Memory B cell (primary cell): ENCODE data around the gene EFEMP1.

Source experiments
- ATAC-seq: fragments of 150-1000 bp; cut with Tn5 transposase; 2 replicates; pipeline ENCODE4 v1.10.0; 2021; ENCODE audit warnings: low read depth, mild to moderate bottlenecking, moderate library complexity
- DNase-seq, 2 donors: peaks; one replicate each; pipeline ENCODE4 v3.0.0; 2022; ENCODE audit warnings: low spot score in 2 of 2
- H3K27ac Mint-ChIP-seq: one replicate; pipeline ENCODE4 v1.8.0; 2022; ENCODE audit warnings: mild to moderate bottlenecking, moderate library complexity, mixed read lengths
- H3K27me3 Mint-ChIP-seq: one replicate; pipeline ENCODE4 v1.8.0; 2022; ENCODE audit warnings: mixed read lengths
- H3K36me3 Mint-ChIP-seq: one replicate; pipeline ENCODE4 v1.8.0; 2022; ENCODE audit warnings: mild to moderate bottlenecking, mixed read lengths
- H3K4me1 Mint-ChIP-seq: one replicate; pipeline ENCODE4 v1.8.0; 2022; ENCODE audit warnings: mixed read lengths
- H3K4me3 Mint-ChIP-seq: one replicate; pipeline ENCODE4 v1.8.0; 2022; ENCODE audit warnings: mild to moderate bottlenecking, moderate library complexity, mixed read lengths
- H3K9me3 Mint-ChIP-seq: one replicate; pipeline ENCODE4 v1.8.0; 2022; ENCODE audit warnings: mixed read lengths

The EFEMP1 gene

GRCh38 chr2:55949211-55949610, 25.6 kb upstream of the EFEMP1 start:
- Mint-ChIP-seq H3K27ac (no peak overlapping the region), H3K36me3 (no peaks in the 10 kb centered on the region), H3K4me1 (no peaks in the 10 kb centered on the region), H3K9me3 (no peaks in the 10 kb centered on the region), H3K27me3 (peaks cover 10% of the 10 kb centered on the region), H3K4me3 (no peak overlapping the region)
- DNase-seq (no peak), ATAC-seq (no peak)

DNA sequence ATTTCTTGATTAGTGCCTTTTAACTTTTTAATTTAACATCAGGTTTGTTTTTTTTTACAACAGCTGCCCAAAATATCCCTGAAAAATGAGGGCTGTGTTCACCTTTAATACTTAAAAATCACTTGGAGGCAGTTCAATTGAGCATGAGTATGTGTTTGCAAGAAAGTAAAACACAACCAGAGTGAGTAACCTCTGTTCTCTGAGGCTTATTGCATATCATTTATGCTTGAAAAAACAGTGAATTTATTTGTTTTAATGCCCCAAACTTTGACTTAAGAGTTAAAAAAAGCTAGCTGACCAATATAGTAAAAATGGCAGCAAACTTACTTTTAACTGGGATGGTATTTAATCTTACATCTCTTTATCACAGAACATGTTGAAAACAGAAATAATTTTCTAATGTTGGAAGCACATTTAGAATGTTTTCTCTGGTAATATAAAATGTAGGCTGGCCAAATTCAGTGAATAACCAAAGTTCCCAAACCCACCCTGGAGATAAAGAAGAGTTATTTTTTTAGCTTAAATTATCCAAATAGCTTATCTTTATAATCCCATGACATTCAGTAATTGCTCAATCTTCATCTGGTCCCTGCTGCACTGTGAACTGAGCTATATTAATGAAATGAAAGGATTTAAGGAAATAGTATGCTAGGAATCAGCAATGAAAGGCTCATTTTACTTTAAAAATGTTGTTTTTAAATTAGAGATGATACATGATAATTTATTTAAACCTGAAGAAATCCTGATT, 24.8 kb upstream of the EFEMP1 start:
- no peak for DNase-seq
- Mint-ChIP-seq H3K9me3 (no peaks in the 10 kb centered on the region), H3K36me3 (no peaks in the 10 kb centered on the region), H3K27ac (no peak overlapping the region), H3K4me1 (no peaks in the 10 kb centered on the region), H3K27me3 (peaks cover 10% of the 10 kb centered on the region), H3K4me3 (no peak overlapping the region)
- no peak for ATAC-seq

GRCh38 chr2:55947752-55948151, 24.2 kb upstream of the EFEMP1 start:
- H3K9me3 Mint-ChIP-seq: no peaks in the 10 kb centered on the region
- no peak overlapping the region for H3K27ac Mint-ChIP-seq
- H3K4me3 Mint-ChIP-seq: no peak overlapping the region
- H3K27me3 Mint-ChIP-seq: peaks cover 10% of the 10 kb centered on the region
- no peaks in the 10 kb centered on the region for H3K36me3 Mint-ChIP-seq
- DNase-seq (no peak), ATAC-seq (no peak)
- H3K4me1 Mint-ChIP-seq: no peaks in the 10 kb centered on the region

DNA sequence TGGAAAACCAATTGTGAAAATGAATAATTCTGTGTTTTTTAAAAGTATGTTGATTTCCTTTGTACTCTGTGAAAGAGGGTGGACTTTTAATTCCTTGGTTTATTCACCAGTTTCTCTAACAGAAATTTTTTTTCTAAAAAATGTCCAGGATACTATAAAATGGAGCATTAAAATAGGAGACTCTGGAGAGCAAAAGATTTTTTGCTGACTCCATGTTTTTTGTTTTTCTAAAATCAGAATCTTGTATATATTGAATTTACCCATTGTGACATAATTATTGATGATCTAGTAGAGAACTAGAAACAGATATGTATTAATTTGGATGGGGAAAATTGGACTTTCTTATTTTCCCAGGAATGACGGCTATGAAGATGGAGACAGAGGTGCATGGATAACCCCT, 23.2 kb upstream of the EFEMP1 start:
- H3K9me3 Mint-ChIP-seq: no peaks in the 10 kb centered on the region
- no peaks in the 10 kb centered on the region for H3K36me3 Mint-ChIP-seq
- no peaks in the 10 kb centered on the region for H3K4me1 Mint-ChIP-seq
- peaks cover 8% of the 10 kb centered on the region for H3K27me3 Mint-ChIP-seq
- H3K27ac Mint-ChIP-seq: no peak overlapping the region
- ATAC-seq: no peak
- H3K4me3 Mint-ChIP-seq: no peak overlapping the region
- no peak for DNase-seq

DNA sequence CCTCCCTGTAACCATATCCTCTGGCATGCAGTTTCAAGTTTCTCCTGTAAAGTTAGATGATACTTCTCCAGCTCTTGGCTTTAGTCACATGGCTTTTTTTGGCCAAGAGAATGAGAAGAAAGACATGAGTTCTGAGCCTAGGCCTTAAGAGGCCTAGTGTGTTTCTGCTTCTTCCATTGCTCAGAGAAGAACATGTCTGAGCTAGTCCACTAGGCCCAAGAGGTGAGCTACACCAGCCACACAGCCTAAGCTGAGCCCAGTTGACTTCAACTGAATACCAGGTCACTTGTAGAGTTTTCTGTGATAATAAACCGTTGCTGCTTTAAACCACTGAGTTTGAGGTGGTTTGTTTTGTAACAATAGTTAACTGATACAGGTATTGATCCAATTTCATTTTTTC, 19.9 kb upstream of the EFEMP1 start:
- Mint-ChIP-seq H3K9me3 (no peaks in the 10 kb centered on the region), H3K36me3 (no peaks in the 10 kb centered on the region), H3K27me3 (peaks cover 1% of the 10 kb centered on the region), H3K27ac (no peak overlapping the region), H3K4me3 (no peak overlapping the region), H3K4me1 (no peaks in the 10 kb centered on the region)
- ATAC-seq (no peak), DNase-seq (no peak)

- no peak overlapping the region for H3K4me3 Mint-ChIP-seq
- H3K27me3 Mint-ChIP-seq: peaks cover 5% of the 10 kb centered on the region
- no peaks in the 10 kb centered on the region for H3K9me3 Mint-ChIP-seq
- H3K27ac Mint-ChIP-seq: no peak overlapping the region
- no peak for DNase-seq
- H3K36me3 Mint-ChIP-seq: no peaks in the 10 kb centered on the region
- H3K4me1 Mint-ChIP-seq: peaks cover 3% of the 10 kb centered on the region
- no peak for ATAC-seq
Measured at GRCh38 chr2:55936351-55936750, 12.8 kb upstream of the EFEMP1 start.

- Mint-ChIP-seq H3K4me3 (no peak overlapping the region), H3K4me1 (peaks cover 3% of the 10 kb centered on the region), H3K9me3 (no peaks in the 10 kb centered on the region), H3K36me3 (no peaks in the 10 kb centered on the region), H3K27me3 (peaks cover 5% of the 10 kb centered on the region), H3K27ac (no peak overlapping the region)
- ATAC-seq (no peak), DNase-seq (no peak)
Measured at GRCh38 chr2:55934337-55934736, 10.8 kb upstream of the EFEMP1 start.

DNA sequence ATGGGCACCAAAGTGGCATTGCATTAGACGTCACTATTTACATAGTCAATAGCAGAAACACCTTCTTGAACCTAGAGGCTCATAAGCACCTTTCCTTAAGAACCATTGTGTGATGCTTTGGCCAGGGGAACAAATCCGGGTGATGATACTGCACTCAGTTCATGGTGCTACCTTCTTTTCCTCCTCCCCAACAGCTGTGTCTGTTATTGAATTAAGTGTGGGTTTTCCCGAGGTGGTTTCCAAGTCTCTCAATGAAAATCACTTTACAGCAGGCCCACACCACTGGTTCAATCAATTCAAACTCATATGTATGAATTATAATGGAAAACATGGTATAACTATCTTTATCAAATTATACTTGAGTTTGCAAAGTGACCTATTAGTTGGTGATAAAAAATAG, 9.3 kb upstream of the EFEMP1 start:
- Mint-ChIP-seq H3K27ac (no peak overlapping the region), H3K9me3 (no peaks in the 10 kb centered on the region), H3K27me3 (peaks cover 5% of the 10 kb centered on the region), H3K4me1 (peaks cover 3% of the 10 kb centered on the region), H3K4me3 (no peak overlapping the region), H3K36me3 (no peaks in the 10 kb centered on the region)
- no peak for ATAC-seq
- no peak for DNase-seq

- no peak overlapping the region for H3K27ac Mint-ChIP-seq
- H3K4me1 Mint-ChIP-seq: peaks cover 3% of the 10 kb centered on the region
- H3K4me3 Mint-ChIP-seq: no peak overlapping the region
- peaks cover 5% of the 10 kb centered on the region for H3K27me3 Mint-ChIP-seq
- H3K36me3 Mint-ChIP-seq: no peaks in the 10 kb centered on the region
- no peaks in the 10 kb centered on the region for H3K9me3 Mint-ChIP-seq
- DNase-seq (no peak), ATAC-seq (no peak)
Measured at GRCh38 chr2:55931281-55931680, 7.7 kb upstream of the EFEMP1 start.

GRCh38 chr2:55929476-55929875, 5.9 kb upstream of the EFEMP1 start:
- DNase-seq: no peak
- Mint-ChIP-seq H3K4me1 (peaks cover 3% of the 10 kb centered on the region), H3K27me3 (peaks cover 4% of the 10 kb centered on the region), H3K36me3 (no peaks in the 10 kb centered on the region), H3K9me3 (peaks cover 2% of the 10 kb centered on the region), H3K4me3 (no peak overlapping the region), H3K27ac (no peak overlapping the region)
- no peak for ATAC-seq

DNA sequence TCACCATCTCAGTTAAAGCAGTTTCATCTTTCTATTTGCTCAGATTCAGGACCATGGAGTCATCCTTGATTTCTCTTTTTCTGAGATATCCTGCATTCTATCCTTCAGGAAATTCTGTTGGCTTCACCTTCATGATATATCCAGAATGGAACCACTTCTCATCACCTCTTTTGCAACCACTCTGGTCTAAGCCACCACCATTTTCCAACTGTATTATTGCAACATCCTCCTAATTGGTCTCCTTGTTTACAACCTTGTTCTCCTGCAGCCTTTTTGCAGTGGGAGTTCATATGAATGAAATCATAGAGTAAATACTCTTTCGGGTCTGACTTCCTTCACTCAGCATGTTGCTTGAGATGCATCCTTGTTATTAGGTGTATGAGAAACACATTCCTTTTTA, 3.4 kb upstream of the EFEMP1 start:
- DNase-seq (no peak), ATAC-seq (no peak)
- H3K36me3 Mint-ChIP-seq: no peaks in the 10 kb centered on the region
- peaks cover 9% of the 10 kb centered on the region for H3K27me3 Mint-ChIP-seq
- H3K27ac Mint-ChIP-seq: no peak overlapping the region
- peaks cover 2% of the 10 kb centered on the region for H3K4me1 Mint-ChIP-seq
- H3K4me3 Mint-ChIP-seq: no peak overlapping the region
- H3K9me3 Mint-ChIP-seq: peaks cover 2% of the 10 kb centered on the region

DNA sequence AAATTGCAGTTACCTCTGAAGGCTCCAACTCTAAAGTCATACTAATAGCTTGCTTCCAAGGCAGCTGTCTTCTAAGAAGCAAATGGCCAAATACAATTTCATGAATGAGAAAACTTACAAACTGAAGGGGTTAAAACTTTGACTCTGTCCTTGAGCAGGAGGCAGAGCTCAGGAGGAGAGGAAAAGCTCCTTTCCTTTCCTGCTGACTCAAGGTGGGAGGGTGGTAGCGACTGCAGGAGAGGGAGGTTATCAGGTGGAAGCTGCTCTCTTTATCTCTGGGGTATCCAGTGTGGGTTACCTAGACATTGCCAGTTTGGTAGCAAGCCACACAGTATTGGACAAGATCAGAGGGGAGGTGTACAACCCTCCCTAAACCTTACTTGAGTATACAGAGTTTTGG, 2.7 kb upstream of the EFEMP1 start:
- ATAC-seq (no peak), DNase-seq (no peak)
- H3K4me3 Mint-ChIP-seq: no peak overlapping the region
- H3K36me3 Mint-ChIP-seq: no peaks in the 10 kb centered on the region
- H3K4me1 Mint-ChIP-seq: peaks cover 2% of the 10 kb centered on the region
- peaks cover 11% of the 10 kb centered on the region for H3K27me3 Mint-ChIP-seq
- peaks cover 2% of the 10 kb centered on the region for H3K9me3 Mint-ChIP-seq
- H3K27ac Mint-ChIP-seq: no peak overlapping the region

DNA sequence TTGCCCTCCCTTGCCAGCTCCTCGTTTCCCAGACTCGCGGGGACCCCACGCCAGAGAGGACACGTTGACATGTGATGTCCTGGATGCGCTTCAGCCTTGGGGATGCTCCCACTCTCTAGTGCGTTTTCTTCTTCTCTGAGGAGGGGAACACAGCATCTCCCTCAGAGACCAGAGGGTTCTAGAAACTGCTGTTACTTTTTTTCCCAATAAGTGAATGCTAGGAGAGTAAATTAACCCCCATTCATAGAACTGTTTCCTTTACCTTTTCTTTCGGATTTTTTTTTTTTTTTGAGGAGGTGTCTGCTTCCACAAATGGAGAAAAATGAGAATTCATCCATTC, 370 bp upstream of the EFEMP1 start:
- Mint-ChIP-seq H3K27me3 (peaks cover 11% of the 10 kb centered on the region), H3K27ac (no peak overlapping the region), H3K4me1 (peaks cover 2% of the 10 kb centered on the region), H3K9me3 (peaks cover 2% of the 10 kb centered on the region), H3K36me3 (no peaks in the 10 kb centered on the region), H3K4me3 (no peak overlapping the region)
- ATAC-seq (no peak), DNase-seq (no peak)

DNA sequence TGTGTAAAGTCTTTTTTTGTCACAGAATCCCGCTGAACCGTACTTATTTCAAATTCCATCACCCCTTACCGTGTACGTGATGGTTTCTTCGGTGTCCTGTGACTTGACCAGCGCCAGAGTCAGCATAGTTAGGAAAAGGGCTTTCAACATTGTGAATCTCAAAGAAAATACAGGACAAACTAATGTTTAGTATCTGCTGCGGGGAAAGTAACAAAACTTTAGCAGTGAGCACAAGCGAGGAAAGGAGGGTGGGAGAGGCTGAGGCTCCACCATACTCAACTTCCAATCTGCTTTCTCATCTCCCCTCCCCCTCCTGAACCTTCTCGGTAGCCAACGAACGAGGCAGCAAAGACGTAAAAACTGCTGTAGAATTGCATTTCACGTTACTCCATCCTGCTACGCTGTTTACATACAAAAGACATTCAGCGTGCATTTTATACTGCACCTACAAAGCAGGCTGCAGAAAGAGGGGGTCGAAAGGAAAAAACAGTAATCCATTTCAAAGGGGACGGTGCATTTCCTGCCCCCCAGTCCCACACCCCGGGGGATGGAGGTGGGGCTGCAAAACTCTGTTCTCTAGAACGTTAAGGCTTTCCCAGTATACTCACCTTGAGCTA, 1.2 kb downstream of the EFEMP1 start:
- Mint-ChIP-seq H3K27ac (no peak overlapping the region), H3K27me3 (peaks cover 11% of the 10 kb centered on the region)

DNA sequence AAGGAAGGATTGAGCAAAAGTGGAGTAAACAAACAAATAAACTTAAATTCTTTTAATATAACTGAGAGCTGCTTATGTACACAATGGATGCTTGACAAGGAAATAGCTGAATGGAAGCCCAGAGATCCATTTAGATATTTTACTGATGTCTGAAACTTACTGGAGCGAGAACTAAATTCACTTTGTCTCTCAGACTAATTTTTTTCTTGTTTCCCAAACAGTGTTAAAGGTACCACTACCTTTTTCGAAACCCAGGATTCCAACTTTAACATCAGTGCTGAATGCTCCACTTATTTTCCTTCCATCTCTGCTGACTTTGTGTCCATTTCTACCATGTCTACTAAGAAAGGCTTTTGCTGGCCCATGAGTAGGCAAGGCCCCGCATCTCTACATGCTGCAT, 4.0 kb downstream of the EFEMP1 start:
- no peak for DNase-seq
- ATAC-seq: no peak

More for the DNA sequence above, 1.2 kb downstream of the EFEMP1 start:
- ATAC-seq: no peak
- no peak for DNase-seq
- no peak overlapping the region for H3K4me3 Mint-ChIP-seq
- no peaks in the 10 kb centered on the region for H3K36me3 Mint-ChIP-seq
- peaks cover 2% of the 10 kb centered on the region for H3K9me3 Mint-ChIP-seq
- peaks cover 2% of the 10 kb centered on the region for H3K4me1 Mint-ChIP-seq

More for the DNA sequence above, 4.0 kb downstream of the EFEMP1 start:
- Mint-ChIP-seq H3K27me3 (peaks cover 11% of the 10 kb centered on the region), H3K9me3 (no peaks in the 10 kb centered on the region), H3K27ac (no peak overlapping the region), H3K4me3 (no peak overlapping the region), H3K36me3 (no peaks in the 10 kb centered on the region), H3K4me1 (peaks cover 2% of the 10 kb centered on the region)
